Keratinocyte (primary cell): ENCODE results near the gene G6PC2. TPM values are rescaled to one million over a fixed set of nuclear protein-coding genes. Genes with fewer than 3 reads are reported as not detected.

Source experiments
- DNase-seq: peaks from one replicate; pipeline ENCODE4 v3.0.0-alpha.2; 2011; ENCODE audit warnings: low read depth, missing footprints, low spot score
- FAIRE-seq: peaks from 2 replicates; lab custom pipeline; 2011; peaks lifted over from hg19 to GRCh38; lab: Jason Lieb, UNC
- H2AFZ ChIP-seq: 2 replicates; pipeline ENCODE4 v1.6.0; 2012; ENCODE audit warnings: low read length, control low read depth, inconsistent platforms; ENCODE audit not compliant: control insufficient read depth
- H3K27ac ChIP-seq: 2 replicates; pipeline ENCODE4 v1.5.1; 2011; ENCODE audit warnings: low read length; ENCODE audit not compliant: control insufficient read depth, insufficient read depth
- H3K27me3 ChIP-seq: 3 replicates; pipeline ENCODE4 v1.6.0; 2011; ENCODE audit warnings: low read length; ENCODE audit not compliant: control insufficient read depth, insufficient read depth; ENCODE audit errors: extremely low read depth
- H3K36me3 ChIP-seq, 2 experiments: 2 replicates in 1 of 2; 3 replicates in 1 of 2; pipeline ENCODE4 v1.5.1; 2011; ENCODE audit warnings: low read length in 2 of 2, mild to moderate bottlenecking in 1 of 2; ENCODE audit not compliant: control insufficient read depth in 2 of 2, insufficient read depth in 2 of 2; ENCODE audit errors: extremely low read depth in 1 of 2
- H3K4me1 ChIP-seq: 3 replicates; pipeline ENCODE4 v1.5.1; 2011; ENCODE audit warnings: low read length; ENCODE audit not compliant: control insufficient read depth, insufficient read depth; ENCODE audit errors: extremely low read depth
- H3K4me2 ChIP-seq: 3 replicates; pipeline ENCODE4 v1.6.0; 2011; ENCODE audit warnings: low read depth, low read length; ENCODE audit not compliant: control insufficient read depth, insufficient read depth; ENCODE audit errors: extremely low read depth
- H3K4me3 ChIP-seq, 3 experiments: fragments of 200-600 bp in 1 of 3; sonication (generic) in 1 of 3; 2 replicates in 2 of 3; 3 replicates in 1 of 3; pipeline ENCODE4 v1.5.1; 2011 to 2016; ENCODE audit warnings: low read length in 3 of 3, mild to moderate bottlenecking in 3 of 3, control low read depth in 2 of 3, inconsistent platforms in 1 of 3, low read depth in 1 of 3, mixed read lengths in 1 of 3, mixed run types in 1 of 3, moderate library complexity in 1 of 3; ENCODE audit not compliant: control insufficient read depth in 2 of 3, insufficient read depth in 2 of 3; ENCODE audit errors: extremely low read depth in 1 of 3
- H3K79me2 ChIP-seq: 2 replicates; pipeline ENCODE4 v1.6.0; 2012; ENCODE audit warnings: low read length; ENCODE audit not compliant: control insufficient read depth, insufficient read depth
- H3K9ac ChIP-seq: 3 replicates; pipeline ENCODE4 v1.6.0; 2011; ENCODE audit warnings: low read length; ENCODE audit not compliant: control insufficient read depth, insufficient read depth; ENCODE audit errors: extremely low read depth
- H3K9me1 ChIP-seq: 3 replicates; pipeline ENCODE4 v1.6.0; 2011; ENCODE audit warnings: low read length; ENCODE audit not compliant: control insufficient read depth, insufficient read depth; ENCODE audit errors: extremely low read depth
- H3K9me3 ChIP-seq: 2 replicates; pipeline ENCODE4 v1.5.1; 2012; ENCODE audit warnings: low read depth, low read length; ENCODE audit not compliant: control insufficient read depth
- H4K20me1 ChIP-seq: 3 replicates; pipeline ENCODE4 v1.6.0; 2011; ENCODE audit warnings: low read length; ENCODE audit not compliant: control insufficient read depth, insufficient read depth; ENCODE audit errors: extremely low read depth
- CTCF ChIP-seq, 3 experiments: IDR thresholded peaks in 1 of 3; conservative IDR thresholded peaks in 1 of 3; optimal IDR thresholded peaks in 1 of 3; 2 replicates in 2 of 3; 3 replicates in 1 of 3; pipeline versions ENCODE3 to v1.5.1; 2011; ENCODE audit warnings: low read length in 3 of 3, mild to moderate bottlenecking in 3 of 3, moderate library complexity in 2 of 3, control low read depth in 1 of 3, inconsistent platforms in 1 of 3; ENCODE audit not compliant: insufficient read depth in 2 of 3; ENCODE audit errors: extremely low read depth in 1 of 3
- EZH2 ChIP-seq: IDR thresholded peaks from one replicate; pipeline ENCODE4 v1.6.1; 2012; ENCODE audit warnings: inconsistent platforms, mild to moderate bottlenecking, low read length, moderate library complexity
- dilution Hi-C: fragments of 300-500 bp; cut with MboI; formaldehyde crosslinking; loops from one replicate; pipeline ENCODE4 v1.7.0; 2020; ENCODE audit warnings: low sequenced_read_pairs; ENCODE audit not compliant: extremely low pct_ligation_motif_present
- polyA plus RNA-seq, 5 experiments: library from polyadenylated mRNA; depleted of rRNA in 3 of 5; stranded (reverse) in 3 of 5; stranded (forward) in 1 of 5; unstranded in 1 of 5; fragments of >200 nt; gene quantifications; 1 replicate in 1 of 5; 2 replicates in 3 of 5; 3 replicates in 1 of 5; pipeline versions ENCODE4 v1.2.1 to v1.2.3, GENCODE V29; 2011 to 2012; ENCODE audit warnings: missing spikeins in 2 of 5, low read depth in 1 of 5, low replicate concordance in 1 of 5

Gene G6PC2
- polyA plus RNA-seq, 1 donor (not counting 4 experiments of a cell fraction or from before 2014, with no cell fraction given): not detected

GRCh38 chr2:168916331-168916675, 15.2 kb downstream of the G6PC2 start:
- H3K9ac ChIP-seq: no peak overlapping the region

GRCh38 chr2:168920504-168921157, 19.5 kb downstream of the G6PC2 start:
- no peak overlapping the region for H3K27ac ChIP-seq
- no peaks in the 10 kb centered on the region for H4K20me1 ChIP-seq
- no peaks in the 10 kb centered on the region for H3K27me3 ChIP-seq
- no peak overlapping the region for H3K4me2 ChIP-seq
- H3K4me3 ChIP-seq: no peak overlapping the region
- no peak for DNase-seq
- no peak overlapping the region for H2AFZ ChIP-seq
- peak in 2 of 3 experiments; percentile 28 to 44 for TF ChIP-seq CTCF (optimal IDR thresholded peaks at IDR 0.05 in 1 of 3, IDR thresholded peaks at IDR 0.05 in 1 of 3, conservative IDR thresholded peaks at IDR 0.05 in 1 of 3; ENCODE audit: extremely low read depth in 1 of 3, insufficient read depth in 2 of 3, low read length in 3 of 3)
- TF ChIP-seq EZH2: no peak
- dilution Hi-C loops: no loop called here
- no peaks in the 10 kb centered on the region for H3K9me3 ChIP-seq
- FAIRE-seq: peak; percentile 55
- H3K79me2 ChIP-seq: no peaks in the 10 kb centered on the region
- no peaks in the 10 kb centered on the region for H3K36me3 ChIP-seq
- H3K9ac ChIP-seq: no peak overlapping the region
- no peaks in the 10 kb centered on the region for H3K9me1 ChIP-seq
- H3K4me1 ChIP-seq: no peaks in the 10 kb centered on the region

More at GRCh38 chr2:168916331-168916675, 15.2 kb downstream of the G6PC2 start:
- H3K4me1 ChIP-seq: no peaks in the 10 kb centered on the region
- H3K9me3 ChIP-seq: no peaks in the 10 kb centered on the region
- FAIRE-seq (no peak), DNase-seq (no peak)
- H3K4me3 ChIP-seq: no peak overlapping the region
- no peaks in the 10 kb centered on the region for H4K20me1 ChIP-seq
- H3K9me1 ChIP-seq: no peaks in the 10 kb centered on the region
- H3K4me2 ChIP-seq: no peak overlapping the region
- no peak for TF ChIP-seq EZH2
- no peak for TF ChIP-seq CTCF (optimal IDR thresholded peaks at IDR 0.05 in 1 of 3, IDR thresholded peaks at IDR 0.05 in 1 of 3, conservative IDR thresholded peaks at IDR 0.05 in 1 of 3; ENCODE audit: extremely low read depth in 1 of 3, insufficient read depth in 2 of 3, low read length in 3 of 3)
- no peaks in the 10 kb centered on the region for H3K79me2 ChIP-seq
- dilution Hi-C loops: no loop called here
- H2AFZ ChIP-seq: no peak overlapping the region
- peaks cover 12% of the 10 kb centered on the region for H3K27me3 ChIP-seq
- no peaks in the 10 kb centered on the region for H3K36me3 ChIP-seq
- H3K27ac ChIP-seq: no peak overlapping the region
